ENCODE data around the gene PUSL1. TPM values are rescaled to one million over a fixed set of nuclear protein-coding genes. Genes with fewer than 3 reads are reported as not detected.

The PUSL1 gene
- total and polyA plus RNA-seq, 2 of the 13 experiments (the other 11 are each of a cell fraction or from before 2014, with no cell fraction given) = 8.3 to 22.2 TPM

DNA sequence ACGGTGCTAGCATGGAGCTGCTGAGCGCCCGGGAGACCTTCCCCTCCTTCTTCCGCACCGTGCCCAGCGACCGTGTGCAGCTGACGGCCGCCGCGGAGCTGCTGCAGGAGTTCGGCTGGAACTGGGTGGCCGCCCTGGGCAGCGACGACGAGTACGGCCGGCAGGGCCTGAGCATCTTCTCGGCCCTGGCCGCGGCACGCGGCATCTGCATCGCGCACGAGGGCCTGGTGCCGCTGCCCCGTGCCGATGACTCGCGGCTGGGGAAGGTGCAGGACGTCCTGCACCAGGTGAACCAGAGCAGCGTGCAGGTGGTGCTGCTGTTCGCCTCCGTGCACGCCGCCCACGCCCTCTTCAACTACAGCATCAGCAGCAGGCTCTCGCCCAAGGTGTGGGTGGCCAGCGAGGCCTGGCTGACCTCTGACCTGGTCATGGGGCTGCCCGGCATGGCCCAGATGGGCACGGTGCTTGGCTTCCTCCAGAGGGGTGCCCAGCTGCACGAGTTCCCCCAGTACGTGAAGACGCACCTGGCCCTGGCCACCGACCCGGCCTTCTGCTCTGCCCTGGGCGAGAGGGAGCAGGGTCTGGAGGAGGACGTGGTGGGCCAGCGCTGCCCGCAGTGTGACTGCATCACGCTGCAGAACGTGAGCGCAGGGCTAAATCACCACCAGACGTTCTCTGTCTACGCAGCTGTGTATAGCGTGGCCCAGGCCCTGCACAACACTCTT lies 23.8 kb downstream of the PUSL1 start (continued):
- TF ChIP-seq, protein P1, sequence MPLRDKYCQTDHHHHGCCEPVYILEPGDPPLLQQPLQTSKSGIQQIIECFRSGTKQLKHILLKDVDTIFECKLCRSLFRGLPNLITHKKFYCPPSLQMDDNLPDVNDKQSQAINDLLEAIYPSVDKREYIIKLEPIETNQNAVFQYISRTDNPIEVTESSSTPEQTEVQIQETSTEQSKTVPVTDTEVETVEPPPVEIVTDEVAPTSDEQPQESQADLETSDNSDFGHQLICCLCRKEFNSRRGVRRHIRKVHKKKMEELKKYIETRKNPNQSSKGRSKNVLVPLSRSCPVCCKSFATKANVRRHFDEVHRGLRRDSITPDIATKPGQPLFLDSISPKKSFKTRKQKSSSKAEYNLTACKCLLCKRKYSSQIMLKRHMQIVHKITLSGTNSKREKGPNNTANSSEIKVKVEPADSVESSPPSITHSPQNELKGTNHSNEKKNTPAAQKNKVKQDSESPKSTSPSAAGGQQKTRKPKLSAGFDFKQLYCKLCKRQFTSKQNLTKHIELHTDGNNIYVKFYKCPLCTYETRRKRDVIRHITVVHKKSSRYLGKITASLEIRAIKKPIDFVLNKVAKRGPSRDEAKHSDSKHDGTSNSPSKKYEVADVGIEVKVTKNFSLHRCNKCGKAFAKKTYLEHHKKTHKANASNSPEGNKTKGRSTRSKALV (CRISPR knock-in tag; IDR thresholded peaks at IDR 0.05) = no peak
- TF ChIP-seq, protein P2, sequence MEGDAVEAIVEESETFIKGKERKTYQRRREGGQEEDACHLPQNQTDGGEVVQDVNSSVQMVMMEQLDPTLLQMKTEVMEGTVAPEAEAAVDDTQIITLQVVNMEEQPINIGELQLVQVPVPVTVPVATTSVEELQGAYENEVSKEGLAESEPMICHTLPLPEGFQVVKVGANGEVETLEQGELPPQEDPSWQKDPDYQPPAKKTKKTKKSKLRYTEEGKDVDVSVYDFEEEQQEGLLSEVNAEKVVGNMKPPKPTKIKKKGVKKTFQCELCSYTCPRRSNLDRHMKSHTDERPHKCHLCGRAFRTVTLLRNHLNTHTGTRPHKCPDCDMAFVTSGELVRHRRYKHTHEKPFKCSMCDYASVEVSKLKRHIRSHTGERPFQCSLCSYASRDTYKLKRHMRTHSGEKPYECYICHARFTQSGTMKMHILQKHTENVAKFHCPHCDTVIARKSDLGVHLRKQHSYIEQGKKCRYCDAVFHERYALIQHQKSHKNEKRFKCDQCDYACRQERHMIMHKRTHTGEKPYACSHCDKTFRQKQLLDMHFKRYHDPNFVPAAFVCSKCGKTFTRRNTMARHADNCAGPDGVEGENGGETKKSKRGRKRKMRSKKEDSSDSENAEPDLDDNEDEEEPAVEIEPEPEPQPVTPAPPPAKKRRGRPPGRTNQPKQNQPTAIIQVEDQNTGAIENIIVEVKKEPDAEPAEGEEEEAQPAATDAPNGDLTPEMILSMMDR (CRISPR knock-in tag; IDR thresholded peaks at IDR 0.05) = no peak
- TF ChIP-seq MBD4 (IDR thresholded peaks at IDR 0.05; ENCODE audit: borderline replicate concordance, low read length) (no peak), LCORL (IDR thresholded peaks at IDR 0.05) (no peak), LCORL (CRISPR knock-in tag; IDR thresholded peaks at IDR 0.05) (no peak), NFYB (CRISPR knock-in tag; IDR thresholded peaks at IDR 0.05) (no peak), MTF1 (CRISPR knock-in tag; IDR thresholded peaks at IDR 0.05) (no peak), ZNF24 (IDR thresholded peaks at IDR 0.05) (no peak), HNRNPL (IDR thresholded peaks at IDR 0.05; ENCODE audit: low read depth, low read length) (0 out of 2 replicates have a peak, but pooled peaks have one; percentile 34), ZBTB38 (CRISPR knock-in tag; IDR thresholded peaks at IDR 0.05) (peak; percentile 22; the same call in 1 of the 2 replicates), ZNF660 (CRISPR knock-in tag; IDR thresholded peaks at IDR 0.05; ENCODE audit: borderline replicate concordance, low read depth) (0 out of 2 replicates have a peak, but pooled peaks have one; percentile 43), ZFP36 (IDR thresholded peaks at IDR 0.05; ENCODE audit: borderline replicate concordance, low read depth, low read length, partially characterized antibody) (no peak), ZBTB7A (CRISPR knock-in tag; IDR thresholded peaks at IDR 0.05) (no peak), FLYWCH1 (CRISPR knock-in tag; IDR thresholded peaks at IDR 0.05) (no peak), ZNF337 (CRISPR knock-in tag; IDR thresholded peaks at IDR 0.05; ENCODE audit: borderline replicate concordance, low read depth) (no peak), TAF1 (CRISPR knock-in tag; IDR thresholded peaks at IDR 0.05) (no peak), ZNF296 (CRISPR knock-in tag; conservative IDR thresholded peaks at IDR 0.05) (0 out of 2 replicates have a peak, but pooled peaks have one; percentile 19)
- TF ChIP-seq, protein P3, sequence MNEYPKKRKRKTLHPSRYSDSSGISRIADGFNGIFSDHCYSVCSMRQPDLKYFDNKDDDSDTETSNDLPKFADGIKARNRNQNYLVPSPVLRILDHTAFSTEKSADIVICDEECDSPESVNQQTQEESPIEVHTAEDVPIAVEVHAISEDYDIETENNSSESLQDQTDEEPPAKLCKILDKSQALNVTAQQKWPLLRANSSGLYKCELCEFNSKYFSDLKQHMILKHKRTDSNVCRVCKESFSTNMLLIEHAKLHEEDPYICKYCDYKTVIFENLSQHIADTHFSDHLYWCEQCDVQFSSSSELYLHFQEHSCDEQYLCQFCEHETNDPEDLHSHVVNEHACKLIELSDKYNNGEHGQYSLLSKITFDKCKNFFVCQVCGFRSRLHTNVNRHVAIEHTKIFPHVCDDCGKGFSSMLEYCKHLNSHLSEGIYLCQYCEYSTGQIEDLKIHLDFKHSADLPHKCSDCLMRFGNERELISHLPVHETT (CRISPR knock-in tag; conservative IDR thresholded peaks at IDR 0.05) = no peak
- TF ChIP-seq, protein P4, sequence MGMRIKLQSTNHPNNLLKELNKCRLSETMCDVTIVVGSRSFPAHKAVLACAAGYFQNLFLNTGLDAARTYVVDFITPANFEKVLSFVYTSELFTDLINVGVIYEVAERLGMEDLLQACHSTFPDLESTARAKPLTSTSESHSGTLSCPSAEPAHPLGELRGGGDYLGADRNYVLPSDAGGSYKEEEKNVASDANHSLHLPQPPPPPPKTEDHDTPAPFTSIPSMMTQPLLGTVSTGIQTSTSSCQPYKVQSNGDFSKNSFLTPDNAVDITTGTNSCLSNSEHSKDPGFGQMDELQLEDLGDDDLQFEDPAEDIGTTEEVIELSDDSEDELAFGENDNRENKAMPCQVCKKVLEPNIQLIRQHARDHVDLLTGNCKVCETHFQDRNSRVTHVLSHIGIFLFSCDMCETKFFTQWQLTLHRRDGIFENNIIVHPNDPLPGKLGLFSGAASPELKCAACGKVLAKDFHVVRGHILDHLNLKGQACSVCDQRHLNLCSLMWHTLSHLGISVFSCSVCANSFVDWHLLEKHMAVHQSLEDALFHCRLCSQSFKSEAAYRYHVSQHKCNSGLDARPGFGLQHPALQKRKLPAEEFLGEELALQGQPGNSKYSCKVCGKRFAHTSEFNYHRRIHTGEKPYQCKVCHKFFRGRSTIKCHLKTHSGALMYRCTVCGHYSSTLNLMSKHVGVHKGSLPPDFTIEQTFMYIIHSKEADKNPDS (CRISPR knock-in tag; IDR thresholded peaks at IDR 0.05) = 0 out of 2 replicates have a peak, but pooled peaks have one; percentile 52
- TF ChIP-seq, protein P5, sequence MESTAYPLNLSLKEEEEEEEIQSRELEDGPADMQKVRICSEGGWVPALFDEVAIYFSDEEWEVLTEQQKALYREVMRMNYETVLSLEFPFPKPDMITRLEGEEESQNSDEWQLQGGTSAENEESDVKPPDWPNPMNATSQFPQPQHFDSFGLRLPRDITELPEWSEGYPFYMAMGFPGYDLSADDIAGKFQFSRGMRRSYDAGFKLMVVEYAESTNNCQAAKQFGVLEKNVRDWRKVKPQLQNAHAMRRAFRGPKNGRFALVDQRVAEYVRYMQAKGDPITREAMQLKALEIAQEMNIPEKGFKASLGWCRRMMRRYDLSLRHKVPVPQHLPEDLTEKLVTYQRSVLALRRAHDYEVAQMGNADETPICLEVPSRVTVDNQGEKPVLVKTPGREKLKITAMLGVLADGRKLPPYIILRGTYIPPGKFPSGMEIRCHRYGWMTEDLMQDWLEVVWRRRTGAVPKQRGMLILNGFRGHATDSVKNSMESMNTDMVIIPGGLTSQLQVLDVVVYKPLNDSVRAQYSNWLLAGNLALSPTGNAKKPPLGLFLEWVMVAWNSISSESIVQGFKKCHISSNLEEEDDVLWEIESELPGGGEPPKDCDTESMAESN (CRISPR knock-in tag; conservative IDR thresholded peaks at IDR 0.05) = no peak

Measured in HepG2 (cell line).